GM18909 (cell line): ENCODE measurements around the gene DEDD2.

ENCODE experiments used
- ATAC-seq: cut with Tn5 transposase; IDR thresholded peaks from one replicate; pipeline ENCODE4 v1.9.1; 2021; ENCODE audit warnings: mild to moderate bottlenecking; ENCODE audit not compliant: unreplicated experiment, poor library complexity

The DEDD2 gene

GRCh38 chr19:42201489-42202289 lies 15.8 kb downstream of the DEDD2 start:
- peak; percentile 43 for ATAC-seq

DNA sequence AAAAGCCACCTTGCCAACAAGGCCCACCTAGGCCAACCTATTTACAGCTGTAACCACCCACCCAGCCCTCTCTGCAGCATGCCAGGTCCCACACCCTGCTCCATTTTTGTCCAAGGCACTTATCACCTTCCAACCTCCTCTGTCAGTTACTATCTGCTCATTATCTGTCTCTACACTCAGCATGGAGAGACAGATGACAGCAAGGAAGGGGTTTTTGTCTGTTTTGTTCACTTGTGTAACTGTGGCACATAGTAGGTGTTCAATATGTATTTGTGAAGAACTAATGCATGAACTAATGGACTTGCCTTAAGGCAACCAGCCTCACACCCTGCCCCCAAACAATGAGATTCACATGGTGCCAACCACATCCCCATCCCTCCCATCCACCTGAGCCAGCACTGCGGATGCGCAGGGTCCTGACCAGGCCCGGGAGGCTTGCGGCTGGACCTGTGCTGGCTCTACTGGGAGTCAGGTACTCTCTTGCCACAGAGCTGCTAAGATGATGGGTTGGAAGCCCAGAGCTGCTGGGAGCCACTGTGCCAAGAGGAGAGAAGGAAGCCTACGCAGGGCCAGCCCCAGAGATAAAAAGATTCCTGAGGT lies 17.3 kb downstream of the DEDD2 start:
- ATAC-seq, result no peak

GRCh38 chr19:42199440-42200115 lies 17.9 kb downstream of the DEDD2 start:
- peak; percentile 34 for ATAC-seq

DNA sequence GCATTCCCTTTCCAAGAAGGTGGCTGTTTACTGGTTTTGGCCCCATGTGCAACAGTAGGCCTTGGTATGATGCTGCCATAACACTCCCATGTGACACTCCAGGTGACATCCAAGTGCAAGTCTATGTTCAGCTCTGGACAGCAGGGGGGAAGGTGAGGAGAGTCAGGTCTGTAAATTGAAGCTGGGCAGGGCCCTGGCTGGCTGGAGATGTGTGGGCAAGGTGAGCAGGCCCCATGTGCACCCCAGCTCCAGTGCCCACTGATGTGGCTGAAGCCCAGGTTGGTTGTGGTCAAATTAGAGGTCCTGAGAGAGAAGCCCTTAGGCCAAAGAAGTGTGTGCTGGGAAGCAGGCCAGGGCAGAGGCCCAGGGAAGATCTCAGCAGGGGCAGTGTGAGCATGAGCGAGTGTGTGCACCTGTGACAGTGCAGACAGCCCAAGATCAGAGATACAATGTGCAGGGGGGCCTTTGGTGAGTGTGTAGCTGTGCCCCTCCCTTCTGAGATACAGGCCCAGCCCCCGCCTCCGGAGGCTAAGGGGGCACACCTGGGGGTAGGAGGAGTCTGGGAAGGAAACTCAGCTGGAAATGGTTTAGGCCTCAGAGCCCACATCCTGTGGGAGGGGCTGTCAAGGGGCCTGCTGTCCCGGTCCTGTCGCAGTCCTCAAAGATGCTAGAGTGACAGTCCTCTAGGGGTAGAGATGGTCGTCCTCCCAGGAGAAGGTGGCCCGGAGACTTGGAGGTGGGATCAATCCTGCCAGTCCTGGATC lies 18.6 kb downstream of the DEDD2 start:
- ATAC-seq, result peak; percentile 40

- no peak for ATAC-seq
Observed at GRCh38 chr19:42197375-42197817, 20.1 kb downstream of the DEDD2 start.

GRCh38 chr19:42196011-42197001 lies 21.2 kb downstream of the DEDD2 start:
- no peak for ATAC-seq

- no peak for ATAC-seq
Observed at GRCh38 chr19:42193706-42194105, 23.8 kb downstream of the DEDD2 start.

- ATAC-seq, result no peak
Observed at GRCh38 chr19:42193294-42193693, 24.2 kb downstream of the DEDD2 start.

DNA sequence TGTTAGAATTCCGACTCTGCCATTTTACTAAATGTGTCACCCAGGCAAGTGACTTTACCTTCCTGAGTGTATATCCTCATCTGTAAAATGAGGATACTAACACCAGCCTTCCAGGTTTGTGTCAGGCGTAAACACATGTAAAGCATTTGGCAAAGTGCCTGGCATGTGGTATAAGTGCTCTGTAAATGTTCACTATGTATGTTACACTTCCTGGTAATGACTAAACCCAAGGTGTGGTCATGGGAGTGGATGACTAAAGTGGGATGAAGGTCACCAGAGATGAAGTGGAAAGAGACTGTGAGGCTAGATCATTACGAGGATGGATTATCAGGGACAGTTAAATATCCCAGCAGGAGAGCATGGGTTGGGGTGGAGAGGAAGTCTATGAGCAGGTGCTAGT lies 25.6 kb downstream of the DEDD2 start:
- ATAC-seq, result no peak

DNA sequence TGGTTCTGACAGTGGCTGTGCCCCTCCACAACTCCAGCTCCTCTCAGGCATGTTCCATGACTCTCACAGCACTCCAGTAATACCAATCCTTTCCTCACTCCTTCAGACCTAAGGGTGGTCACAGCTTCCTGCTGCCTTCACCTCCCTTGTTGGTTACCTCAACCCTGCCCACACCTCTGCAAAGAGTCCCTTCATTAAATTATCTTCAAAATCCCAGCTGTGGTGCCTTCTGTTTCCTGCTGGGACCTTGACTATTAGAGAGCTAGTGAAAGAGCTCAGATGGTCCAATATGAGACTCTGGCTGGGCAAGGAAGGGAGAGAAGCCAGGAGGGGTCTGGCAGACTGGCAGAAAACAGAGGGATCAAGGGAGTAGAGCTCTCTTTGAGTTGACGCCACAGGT lies 26.1 kb downstream of the DEDD2 start:
- no peak for ATAC-seq

GRCh38 chr19:42189133-42189532 lies 28.3 kb downstream of the DEDD2 start:
- ATAC-seq, result no peak

- no peak for ATAC-seq
Observed at GRCh38 chr19:42188665-42189064, 28.8 kb downstream of the DEDD2 start.

- ATAC-seq, result no peak
Observed at GRCh38 chr19:42185277-42185676, 32.2 kb downstream of the DEDD2 start.

GRCh38 chr19:42184401-42184861 lies 33.0 kb downstream of the DEDD2 start:
- ATAC-seq, result no peak

DNA sequence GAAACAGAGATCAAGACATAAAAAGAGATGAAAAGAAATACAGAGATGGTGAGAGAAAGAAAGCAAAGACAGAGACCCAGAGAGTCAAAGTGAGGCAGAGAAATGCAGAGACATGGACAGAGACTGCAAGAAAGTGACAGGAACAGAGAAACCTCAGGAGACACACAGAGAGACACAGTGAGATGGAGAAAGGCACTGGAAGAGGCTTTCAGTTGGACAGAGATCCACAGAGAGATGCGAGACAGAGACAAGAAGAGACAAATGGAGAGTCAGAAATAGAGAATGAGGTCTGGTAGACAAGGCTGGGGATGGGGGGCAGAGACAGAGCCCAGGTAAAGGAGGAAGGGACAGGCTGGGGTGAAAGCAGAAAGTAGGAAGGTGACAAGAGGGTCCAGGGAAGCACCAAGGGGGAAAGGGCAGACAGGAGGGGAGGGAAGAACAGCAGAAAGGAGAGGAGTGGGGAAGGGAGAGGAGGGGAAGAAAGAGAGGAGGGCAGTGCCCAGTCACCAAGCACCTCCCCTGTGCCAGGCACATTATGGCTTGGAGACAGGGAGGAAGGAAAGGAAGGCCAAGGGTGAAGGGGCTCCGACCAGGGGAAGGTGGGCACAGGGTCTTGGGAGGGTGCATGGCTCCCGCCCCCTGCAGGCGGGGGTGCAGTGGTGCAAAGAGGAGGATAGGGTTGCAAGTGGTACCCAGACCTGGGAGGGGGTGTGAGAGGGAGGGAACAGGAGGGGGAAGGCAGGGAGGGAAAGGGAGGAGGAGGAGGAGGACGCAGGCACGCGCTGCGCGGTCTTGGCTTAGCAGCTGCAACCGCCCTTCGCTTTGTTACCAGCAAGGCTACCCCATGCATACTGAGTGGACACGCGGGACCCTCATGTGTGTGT lies 38.4 kb downstream of the DEDD2 start:
- ATAC-seq, result no peak

DNA sequence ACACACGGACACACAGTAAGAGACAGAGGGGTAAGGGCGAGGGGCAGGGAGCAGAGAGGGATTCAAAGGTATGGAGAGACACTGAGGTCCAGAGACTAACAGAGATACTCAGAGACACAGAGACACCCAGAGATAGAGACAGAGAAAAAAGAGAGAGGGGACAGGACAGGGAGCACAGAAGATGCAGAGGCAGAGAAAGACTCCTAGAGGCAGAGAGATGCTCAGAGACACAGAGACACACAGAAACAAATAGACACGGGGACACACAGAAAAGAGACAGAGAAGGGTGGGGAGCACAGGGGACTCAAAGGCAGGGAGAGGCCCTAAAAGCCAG lies 39.8 kb downstream of the DEDD2 start:
- ATAC-seq, result no peak

GRCh38 chr19:42176990-42177685 lies 40.3 kb downstream of the DEDD2 start:
- no peak for ATAC-seq

- ATAC-seq, result no peak
Observed at GRCh38 chr19:42176649-42176989, 40.9 kb downstream of the DEDD2 start.
